ENCODE measurements around the gene PLEKHG1.

GRCh38 chr6:150628908-150629307, 29.2 kb downstream of the PLEKHG1 start:
- no peak for TF ChIP-seq CTCF (IDR thresholded peaks at IDR 0.05)
- no peak for TF ChIP-seq POLR2A (IDR thresholded peaks at IDR 0.05)
- no peak for TF ChIP-seq EP300 (IDR thresholded peaks at IDR 0.05)
